ENCODE data around the gene SCPEP1. TPM values are rescaled to one million over a fixed set of nuclear protein-coding genes. Genes with fewer than 3 reads are reported as not detected.

SCPEP1 gene
- total RNA-seq, 1 experiment from 2014 or later = 29.6 TPM

DNA sequence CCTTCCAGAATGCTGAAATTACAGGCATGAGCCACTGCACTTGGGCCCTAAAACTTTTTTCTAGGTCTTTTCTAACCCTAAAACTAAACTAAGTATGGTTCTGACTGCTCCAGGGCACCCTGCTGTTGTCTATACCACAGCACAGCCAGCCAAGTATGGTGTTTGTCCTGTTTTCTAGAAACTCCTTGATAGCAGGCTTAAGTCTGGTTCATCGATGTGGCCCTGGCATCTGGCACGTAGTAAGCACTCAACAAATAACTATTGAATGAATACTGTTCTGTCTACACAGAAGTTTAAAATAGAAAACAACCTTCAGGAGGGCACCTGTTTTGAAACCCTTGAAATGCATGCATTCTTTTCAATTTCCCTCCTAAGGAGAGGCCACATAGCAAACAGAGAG lies 62.6 kb downstream of the SCPEP1 start:
- Histone ChIP-seq H4K20me1 (ENCODE audit: control insufficient read depth, insufficient read depth, insufficient read length) (no peaks in the 10 kb centered on the region), H4K8ac (replicated peaks; ENCODE audit: insufficient read length, low read depth, low read length) (no peak overlapping the region), H2BK15ac (ENCODE audit: low read depth, low read length) (no peak overlapping the region), H2AK5ac (ENCODE audit: insufficient read length, low read length) (no peak overlapping the region), H3K79me1 (ENCODE audit: insufficient read depth, low read depth, low read length, poor library complexity, severe bottlenecking) (no peaks in the 10 kb centered on the region), H4K5ac (ENCODE audit: insufficient read length, low read depth, low read length) (no peak overlapping the region), H2AFZ (ENCODE audit: low read length) (no peak overlapping the region), H3K56ac (ENCODE audit: insufficient read length, low read depth, low read length) (no peak overlapping the region), H3K4ac (ENCODE audit: low read depth, low read length) (no peak overlapping the region), H3K18ac (ENCODE audit: insufficient read length, low read depth, low read length) (no peak overlapping the region), H3K4me1 (ENCODE audit: insufficient read depth, low read length) (peaks cover 8% of the 10 kb centered on the region; the same call in 1 of the 2 replicates), H2BK20ac (ENCODE audit: low read depth, low read length, poor library complexity, severe bottlenecking) (no peak overlapping the region), H3K9me3 (ENCODE audit: control insufficient read depth, low read depth, low read length) (no peaks in the 10 kb centered on the region), H3K4me2 (ENCODE audit: insufficient read depth, insufficient read length, low read length) (no peak overlapping the region), H3T11ph (ENCODE audit: low read length) (no peak overlapping the region), H3K14ac (ENCODE audit: insufficient read depth, low read length) (no peak overlapping the region), H3K23me2 (ENCODE audit: insufficient read length, low read depth, low read length, poor library complexity, severe bottlenecking) (no peaks in the 10 kb centered on the region), H3K27me3 (ENCODE audit: insufficient read depth, low read length) (no peaks in the 10 kb centered on the region), H2BK12ac (ENCODE audit: insufficient read length, low read depth, low read length) (no peak overlapping the region), H4K91ac (ENCODE audit: insufficient read length, low read depth, low read length) (no peak overlapping the region), H3K23ac (ENCODE audit: insufficient read length, low read depth, low read length) (no peak overlapping the region), H3K27ac (ENCODE audit: insufficient read length, low read depth, low read length) (no peak overlapping the region), H3K9ac (ENCODE audit: extremely low read depth, insufficient read length, low read length) (no peak overlapping the region), H2BK120ac (ENCODE audit: low read depth, low read length, poor library complexity, severe bottlenecking) (no peak overlapping the region), H3K79me2 (ENCODE audit: insufficient read depth, low read length) (no peaks in the 10 kb centered on the region), H2BK5ac (ENCODE audit: insufficient read length, low read length) (no peak overlapping the region)
- TF ChIP-seq, protein P1, sequence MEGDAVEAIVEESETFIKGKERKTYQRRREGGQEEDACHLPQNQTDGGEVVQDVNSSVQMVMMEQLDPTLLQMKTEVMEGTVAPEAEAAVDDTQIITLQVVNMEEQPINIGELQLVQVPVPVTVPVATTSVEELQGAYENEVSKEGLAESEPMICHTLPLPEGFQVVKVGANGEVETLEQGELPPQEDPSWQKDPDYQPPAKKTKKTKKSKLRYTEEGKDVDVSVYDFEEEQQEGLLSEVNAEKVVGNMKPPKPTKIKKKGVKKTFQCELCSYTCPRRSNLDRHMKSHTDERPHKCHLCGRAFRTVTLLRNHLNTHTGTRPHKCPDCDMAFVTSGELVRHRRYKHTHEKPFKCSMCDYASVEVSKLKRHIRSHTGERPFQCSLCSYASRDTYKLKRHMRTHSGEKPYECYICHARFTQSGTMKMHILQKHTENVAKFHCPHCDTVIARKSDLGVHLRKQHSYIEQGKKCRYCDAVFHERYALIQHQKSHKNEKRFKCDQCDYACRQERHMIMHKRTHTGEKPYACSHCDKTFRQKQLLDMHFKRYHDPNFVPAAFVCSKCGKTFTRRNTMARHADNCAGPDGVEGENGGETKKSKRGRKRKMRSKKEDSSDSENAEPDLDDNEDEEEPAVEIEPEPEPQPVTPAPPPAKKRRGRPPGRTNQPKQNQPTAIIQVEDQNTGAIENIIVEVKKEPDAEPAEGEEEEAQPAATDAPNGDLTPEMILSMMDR (conservative IDR thresholded peaks at IDR 0.05) = no peak
- peaks cover 1% of the 10 kb centered on the region for H3K27me3 Mint-ChIP-seq (ENCODE audit: low read depth)
- H3K4me1 Mint-ChIP-seq = peaks cover 29 to 33% of the 10 kb centered on the region in 2 experiments
- no peaks in the 10 kb centered on the region for H3K36me3 Mint-ChIP-seq (ENCODE audit: insufficient read depth in 1 of 3, low read depth in 3 of 3)
- H3K4me3 Mint-ChIP-seq = no peak overlapping the region
- no CpG with 5 or more reads among the region's 2 CpGs for WGBS (ENCODE audit: extremely low coverage, insufficient read length, low lambda C conversion rate)
- H3K9me3 Mint-ChIP-seq = peaks cover 2 to 3% of the 10 kb centered on the region in 2 experiments; a peak in 2 of 5 replicates
- no peak for DNase-seq
- H3K27ac Mint-ChIP-seq = no peak overlapping the region
